WTC11 (cell line): ENCODE data around the gene TMPRSS6. TPM values are rescaled to one million over a fixed set of nuclear protein-coding genes. Genes with fewer than 3 reads are reported as not detected.
A peak's percentile ranks its signal among the peaks of the same experiment; 100 is the strongest.

ENCODE experiments used
- ATAC-seq: fragments of 200-7000 bp; cut with Tn5 transposase; 2 replicates; pipeline ENCODE4 v1.10.0; 2021; ENCODE audit warnings: mild to moderate bottlenecking, moderate library complexity
- CTCF ChIA-PET: fragments of 300-600 bp; sonication (Branson Sonifier 250); formaldehyde crosslinking; loops from one replicate; lab custom pipeline; 2021; ENCODE audit warnings: antibody characterized with exemption; lab: Charles Lee
- POLR2A ChIA-PET: fragments of 350-600 bp; sonication (Branson Sonifier 250); formaldehyde crosslinking; loops from one replicate; lab custom pipeline; 2021; ENCODE audit warnings: antibody characterized with exemption; lab: Charles Lee
- DNase-seq: peaks from one replicate; pipeline ENCODE4 v3.0.0; 2021; ENCODE audit warnings: low spot score
- H3K27ac Mint-ChIP-seq: 2 replicates; pipeline ENCODE4 v1.8.0; 2021; ENCODE audit warnings: mixed read lengths
- H3K27me3 Mint-ChIP-seq: 2 replicates; pipeline ENCODE4 v1.8.0; 2021; ENCODE audit warnings: low read depth, mild to moderate bottlenecking, moderate library complexity, mixed read lengths
- H3K36me3 Mint-ChIP-seq: 2 replicates; pipeline ENCODE4 v1.8.0; 2021; ENCODE audit warnings: mixed read lengths
- H3K4me1 Mint-ChIP-seq: 2 replicates; pipeline ENCODE4 v1.8.0; 2022; ENCODE audit warnings: mixed read lengths
- H3K4me3 Mint-ChIP-seq: 2 replicates; pipeline ENCODE4 v1.8.0; 2021; ENCODE audit warnings: mild to moderate bottlenecking, moderate library complexity, mixed read lengths
- H3K9me3 Mint-ChIP-seq: 2 replicates; pipeline ENCODE4 v1.8.0; 2021; ENCODE audit warnings: mixed read lengths
- E2F4 ChIP-seq: sonication (generic); formaldehyde crosslinking; IDR thresholded peaks from 2 replicates; pipeline ENCODE4 v1.8.1; 2022; ENCODE audit warnings: low read depth, mild to moderate bottlenecking, moderate library complexity, missing genetic modification reagents, borderline replicate concordance
- GTF2I ChIP-seq: fragments of 250-450 bp; sonication (Bioruptor Pico); conservative IDR thresholded peaks from 2 replicates; pipeline ENCODE4 v1.4.0; 2021; ENCODE audit warnings: mild to moderate bottlenecking
- JAZF1 ChIP-seq: fragments of 250-450 bp; sonication (Bioruptor Pico); IDR thresholded peaks from 2 replicates; pipeline ENCODE4 v1.9.0; 2021; ENCODE audit warnings: moderate library complexity, mild to moderate bottlenecking, inconsistent platforms
- MYBL2 ChIP-seq: sonication (generic); formaldehyde crosslinking; IDR thresholded peaks from 2 replicates; pipeline ENCODE4 v1.8.1; 2023; ENCODE audit warnings: mild to moderate bottlenecking, moderate library complexity, missing genetic modification reagents
- NFYB ChIP-seq: sonication (generic); formaldehyde crosslinking; conservative IDR thresholded peaks from 2 replicates; pipeline ENCODE4 v1.8.0; 2022; ENCODE audit warnings: low read depth, missing genetic modification reagents
- NR3C1 ChIP-seq: sonication (generic); formaldehyde crosslinking; conservative IDR thresholded peaks from 2 replicates; pipeline ENCODE4 v1.8.1; 2023; ENCODE audit warnings: low read depth, mild to moderate bottlenecking, missing genetic modification reagents
- RELA ChIP-seq: sonication (generic); formaldehyde crosslinking; IDR thresholded peaks from 2 replicates; pipeline ENCODE4 v1.8.1; 2022; ENCODE audit warnings: missing genetic modification reagents, mild to moderate bottlenecking, borderline replicate concordance
- SOX15 ChIP-seq: fragments of 250-450 bp; sonication (Bioruptor Pico); IDR thresholded peaks from 2 replicates; pipeline ENCODE4 v1.9.0; 2021; ENCODE audit warnings: mild to moderate bottlenecking
- STAT6 ChIP-seq: sonication (generic); formaldehyde crosslinking; conservative IDR thresholded peaks from 2 replicates; pipeline ENCODE4 v1.8.1; 2023; ENCODE audit warnings: mild to moderate bottlenecking, low read depth, missing genetic modification reagents, moderate library complexity
- ZBTB21 ChIP-seq: sonication (generic); formaldehyde crosslinking; IDR thresholded peaks from 2 replicates; pipeline ENCODE4 v1.8.1; 2023; ENCODE audit warnings: mild to moderate bottlenecking, missing genetic modification reagents, borderline replicate concordance
- ZBTB43 ChIP-seq: sonication (generic); formaldehyde crosslinking; IDR thresholded peaks from 2 replicates; pipeline ENCODE4 v1.8.1; 2023; ENCODE audit warnings: mild to moderate bottlenecking, missing genetic modification reagents
- ZNF232 ChIP-seq: sonication (generic); formaldehyde crosslinking; IDR thresholded peaks from 2 replicates; pipeline ENCODE4 v1.8.0; 2022; ENCODE audit warnings: mild to moderate bottlenecking, missing genetic modification reagents
- ZNF317 ChIP-seq: sonication (generic); formaldehyde crosslinking; IDR thresholded peaks from 2 replicates; pipeline ENCODE4 v1.8.1; 2023; ENCODE audit warnings: low read depth, mild to moderate bottlenecking, moderate library complexity, missing genetic modification reagents, borderline replicate concordance
- ZNF423 ChIP-seq: fragments of 250-450 bp; sonication (Bioruptor Pico); IDR thresholded peaks from 2 replicates; pipeline ENCODE4 v2.1.2; 2022; ENCODE audit warnings: mild to moderate bottlenecking, moderate library complexity
- total RNA-seq: library from RNA; stranded (reverse); gene quantifications from 3 replicates; pipeline ENCODE4 v1.2.3, GENCODE V29; 2021
- TF ChIP-seq, protein P1 (sequence below): fragments of 250-450 bp; sonication (Bioruptor Pico); IDR thresholded peaks from 2 replicates; pipeline ENCODE4 v1.9.0; 2021; ENCODE audit warnings: mild to moderate bottlenecking, borderline replicate concordance
- TF ChIP-seq, protein P2 (sequence below): sonication (generic); formaldehyde crosslinking; IDR thresholded peaks from 2 replicates; pipeline ENCODE4 v1.8.0; 2023; ENCODE audit warnings: missing genetic modification reagents
- TF ChIP-seq, protein P3 (sequence below): sonication (generic); formaldehyde crosslinking; IDR thresholded peaks from 2 replicates; pipeline ENCODE4 v1.8.1; 2022; ENCODE audit warnings: low read depth, missing genetic modification reagents, borderline replicate concordance
- TF ChIP-seq, protein P4 (sequence below): sonication (generic); formaldehyde crosslinking; IDR thresholded peaks from 2 replicates; pipeline ENCODE4 v1.8.1; 2022; ENCODE audit warnings: missing genetic modification reagents, borderline replicate concordance

The TMPRSS6 gene
- total RNA-seq, 1 experiment from 2014 or later = 0.11 TPM

DNA sequence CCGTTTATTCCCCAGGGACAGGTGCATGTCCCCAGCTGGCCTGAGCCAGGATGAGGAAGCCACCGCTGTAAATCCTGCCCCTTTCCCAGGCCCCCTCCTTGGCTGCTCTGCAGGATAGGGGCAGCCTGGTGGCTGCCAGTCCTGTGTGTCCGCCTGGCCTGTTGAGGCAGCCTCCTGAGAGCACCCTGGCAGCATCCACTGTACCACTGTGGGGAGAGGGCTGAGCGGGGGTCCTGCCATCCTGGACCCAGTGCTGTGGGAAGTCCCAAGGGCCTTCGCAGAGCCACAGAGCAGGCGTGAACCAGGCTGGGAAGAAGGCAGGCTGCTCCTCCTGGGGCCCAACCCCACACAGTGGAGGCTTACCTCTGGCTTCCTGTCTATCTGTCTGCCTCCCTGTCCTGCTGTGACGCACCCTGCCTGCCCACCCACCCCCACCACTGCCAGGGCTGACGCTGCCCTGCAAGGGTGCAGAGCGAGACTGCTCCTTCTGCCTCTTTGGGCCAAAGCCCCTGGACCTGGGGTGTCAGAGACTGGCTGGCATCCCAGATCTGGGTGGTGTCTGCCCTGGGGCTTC, 49.5 kb downstream of the TMPRSS6 start:
- CTCF ChIA-PET = interaction anchor here (1.8 kb wide), 1 partner anchor 14 kb away, joined by 7 read pairs; no protein-coding TSS in a partner anchor
- Mint-ChIP-seq H3K4me3 (no peak overlapping the region), H3K36me3 (peaks cover 9% of the 10 kb centered on the region), H3K27me3 (peaks cover 3% of the 10 kb centered on the region; the same call in 1 of the 2 replicates), H3K4me1 (peaks cover 17% of the 10 kb centered on the region), H3K27ac (no peak overlapping the region), H3K9me3 (no peaks in the 10 kb centered on the region)
- TF ChIP-seq NR3C1 (CRISPR knock-in tag) (no peak), JAZF1 (CRISPR knock-in tag) (no peak), ZNF317 (CRISPR knock-in tag) (no peak), GTF2I (no peak), ZNF232 (CRISPR knock-in tag) (no peak), NFYB (CRISPR knock-in tag) (no peak), ZNF423 (CRISPR knock-in tag) (no peak), SOX15 (CRISPR knock-in tag) (no peak), MYBL2 (no peak), ZBTB21 (CRISPR knock-in tag) (no peak), E2F4 (CRISPR knock-in tag) (no peak)
- TF ChIP-seq, protein P1, sequence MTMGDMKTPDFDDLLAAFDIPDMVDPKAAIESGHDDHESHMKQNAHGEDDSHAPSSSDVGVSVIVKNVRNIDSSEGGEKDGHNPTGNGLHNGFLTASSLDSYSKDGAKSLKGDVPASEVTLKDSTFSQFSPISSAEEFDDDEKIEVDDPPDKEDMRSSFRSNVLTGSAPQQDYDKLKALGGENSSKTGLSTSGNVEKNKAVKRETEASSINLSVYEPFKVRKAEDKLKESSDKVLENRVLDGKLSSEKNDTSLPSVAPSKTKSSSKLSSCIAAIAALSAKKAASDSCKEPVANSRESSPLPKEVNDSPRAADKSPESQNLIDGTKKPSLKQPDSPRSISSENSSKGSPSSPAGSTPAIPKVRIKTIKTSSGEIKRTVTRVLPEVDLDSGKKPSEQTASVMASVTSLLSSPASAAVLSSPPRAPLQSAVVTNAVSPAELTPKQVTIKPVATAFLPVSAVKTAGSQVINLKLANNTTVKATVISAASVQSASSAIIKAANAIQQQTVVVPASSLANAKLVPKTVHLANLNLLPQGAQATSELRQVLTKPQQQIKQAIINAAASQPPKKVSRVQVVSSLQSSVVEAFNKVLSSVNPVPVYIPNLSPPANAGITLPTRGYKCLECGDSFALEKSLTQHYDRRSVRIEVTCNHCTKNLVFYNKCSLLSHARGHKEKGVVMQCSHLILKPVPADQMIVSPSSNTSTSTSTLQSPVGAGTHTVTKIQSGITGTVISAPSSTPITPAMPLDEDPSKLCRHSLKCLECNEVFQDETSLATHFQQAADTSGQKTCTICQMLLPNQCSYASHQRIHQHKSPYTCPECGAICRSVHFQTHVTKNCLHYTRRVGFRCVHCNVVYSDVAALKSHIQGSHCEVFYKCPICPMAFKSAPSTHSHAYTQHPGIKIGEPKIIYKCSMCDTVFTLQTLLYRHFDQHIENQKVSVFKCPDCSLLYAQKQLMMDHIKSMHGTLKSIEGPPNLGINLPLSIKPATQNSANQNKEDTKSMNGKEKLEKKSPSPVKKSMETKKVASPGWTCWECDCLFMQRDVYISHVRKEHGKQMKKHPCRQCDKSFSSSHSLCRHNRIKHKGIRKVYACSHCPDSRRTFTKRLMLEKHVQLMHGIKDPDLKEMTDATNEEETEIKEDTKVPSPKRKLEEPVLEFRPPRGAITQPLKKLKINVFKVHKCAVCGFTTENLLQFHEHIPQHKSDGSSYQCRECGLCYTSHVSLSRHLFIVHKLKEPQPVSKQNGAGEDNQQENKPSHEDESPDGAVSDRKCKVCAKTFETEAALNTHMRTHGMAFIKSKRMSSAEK (CRISPR knock-in tag) = no peak
- TF ChIP-seq, protein P2, sequence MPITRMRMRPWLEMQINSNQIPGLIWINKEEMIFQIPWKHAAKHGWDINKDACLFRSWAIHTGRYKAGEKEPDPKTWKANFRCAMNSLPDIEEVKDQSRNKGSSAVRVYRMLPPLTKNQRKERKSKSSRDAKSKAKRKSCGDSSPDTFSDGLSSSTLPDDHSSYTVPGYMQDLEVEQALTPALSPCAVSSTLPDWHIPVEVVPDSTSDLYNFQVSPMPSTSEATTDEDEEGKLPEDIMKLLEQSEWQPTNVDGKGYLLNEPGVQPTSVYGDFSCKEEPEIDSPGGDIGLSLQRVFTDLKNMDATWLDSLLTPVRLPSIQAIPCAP (CRISPR knock-in tag) = no peak
- ATAC-seq (no peak), DNase-seq (no peak)
- POLR2A ChIA-PET = no interaction called here

- DNase-seq (no peak), ATAC-seq (peak; percentile 73)
- POLR2A ChIA-PET = no interaction called here
- peaks cover 17% of the 10 kb centered on the region for H3K4me1 Mint-ChIP-seq
- CTCF ChIA-PET = interaction anchor here (0.9 to 1.8 kb wide), 3 partner anchors 14 to 141 kb away, joined by 3 to 7 read pairs (median 6); no protein-coding TSS in a partner anchor
- no peak overlapping the region for H3K27ac Mint-ChIP-seq
- peaks cover 9% of the 10 kb centered on the region for H3K36me3 Mint-ChIP-seq
- H3K9me3 Mint-ChIP-seq = no peaks in the 10 kb centered on the region
- no peak overlapping the region for H3K4me3 Mint-ChIP-seq
- TF ChIP-seq ZBTB43 (no peak), STAT6 (CRISPR knock-in tag) (no peak), RELA (CRISPR knock-in tag) (no peak), GTF2I (no peak)
- TF ChIP-seq, protein P3, sequence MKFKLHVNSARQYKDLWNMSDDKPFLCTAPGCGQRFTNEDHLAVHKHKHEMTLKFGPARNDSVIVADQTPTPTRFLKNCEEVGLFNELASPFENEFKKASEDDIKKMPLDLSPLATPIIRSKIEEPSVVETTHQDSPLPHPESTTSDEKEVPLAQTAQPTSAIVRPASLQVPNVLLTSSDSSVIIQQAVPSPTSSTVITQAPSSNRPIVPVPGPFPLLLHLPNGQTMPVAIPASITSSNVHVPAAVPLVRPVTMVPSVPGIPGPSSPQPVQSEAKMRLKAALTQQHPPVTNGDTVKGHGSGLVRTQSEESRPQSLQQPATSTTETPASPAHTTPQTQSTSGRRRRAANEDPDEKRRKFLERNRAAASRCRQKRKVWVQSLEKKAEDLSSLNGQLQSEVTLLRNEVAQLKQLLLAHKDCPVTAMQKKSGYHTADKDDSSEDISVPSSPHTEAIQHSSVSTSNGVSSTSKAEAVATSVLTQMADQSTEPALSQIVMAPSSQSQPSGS (CRISPR knock-in tag) = no peak
- TF ChIP-seq, protein P4, sequence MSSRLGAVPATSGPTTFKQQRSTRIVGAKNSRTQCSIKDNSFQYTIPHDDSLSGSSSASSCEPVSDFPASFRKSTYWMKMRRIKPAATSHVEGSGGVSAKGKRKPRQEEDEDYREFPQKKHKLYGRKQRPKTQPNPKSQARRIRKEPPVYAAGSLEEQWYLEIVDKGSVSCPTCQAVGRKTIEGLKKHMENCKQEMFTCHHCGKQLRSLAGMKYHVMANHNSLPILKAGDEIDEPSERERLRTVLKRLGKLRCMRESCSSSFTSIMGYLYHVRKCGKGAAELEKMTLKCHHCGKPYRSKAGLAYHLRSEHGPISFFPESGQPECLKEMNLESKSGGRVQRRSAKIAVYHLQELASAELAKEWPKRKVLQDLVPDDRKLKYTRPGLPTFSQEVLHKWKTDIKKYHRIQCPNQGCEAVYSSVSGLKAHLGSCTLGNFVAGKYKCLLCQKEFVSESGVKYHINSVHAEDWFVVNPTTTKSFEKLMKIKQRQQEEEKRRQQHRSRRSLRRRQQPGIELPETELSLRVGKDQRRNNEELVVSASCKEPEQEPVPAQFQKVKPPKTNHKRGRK (CRISPR knock-in tag) = no peak
- no peaks in the 10 kb centered on the region for H3K27me3 Mint-ChIP-seq
Observed at GRCh38 chr22:37058917-37059701, 50.4 kb downstream of the TMPRSS6 start.
